GM12878 (cell line): ENCODE data around the gene SZRD1. TPM values are rescaled to one million over a fixed set of nuclear protein-coding genes. Genes with fewer than 3 reads are reported as not detected.

Experiments
- BMI1 ChIP-seq: fragments of 450-650 bp; IDR thresholded peaks from 2 replicates; pipeline ENCODE4 v1.6.1; 2016; ENCODE audit warnings: mild to moderate bottlenecking, moderate library complexity, borderline replicate concordance
- BRCA1 ChIP-seq: IDR thresholded peaks from 2 replicates; pipeline ENCODE4 v1.6.1; 2011; ENCODE audit warnings: low read depth, low read length, improper control_type of control experiment
- CHD2 ChIP-seq: IDR thresholded peaks from 2 replicates; pipeline ENCODE4 v1.6.1; 2011; ENCODE audit warnings: low read depth, low read length, improper control_type of control experiment, borderline replicate concordance
- CREB1 ChIP-seq: IDR thresholded peaks from 2 replicates; pipeline ENCODE4 v1.6.1; 2012; ENCODE audit warnings: low read depth, mild to moderate bottlenecking, inconsistent platforms
- DPF2 ChIP-seq: fragments of 450-650 bp; IDR thresholded peaks from 2 replicates; pipeline ENCODE4 v1.6.1; 2017; ENCODE audit warnings: mild to moderate bottlenecking
- HCFC1 ChIP-seq: fragments of 150-350 bp; IDR thresholded peaks from 2 replicates; pipeline ENCODE4 v1.6.1; 2014; ENCODE audit warnings: low read length
- IRF4 ChIP-seq: IDR thresholded peaks from 2 replicates; pipeline ENCODE4 v1.6.1; 2011; ENCODE audit warnings: low read depth, low read length
- MEF2B ChIP-seq: fragments of 450-650 bp; IDR thresholded peaks from 2 replicates; pipeline ENCODE4 v1.6.1; 2018; ENCODE audit warnings: mild to moderate bottlenecking, moderate library complexity; ENCODE audit not compliant: partially characterized antibody, poor library complexity, severe bottlenecking
- MTA2 ChIP-seq: fragments of 450-650 bp; IDR thresholded peaks from 2 replicates; pipeline ENCODE4 v1.6.1; 2016; ENCODE audit warnings: low read depth, mild to moderate bottlenecking, moderate library complexity
- NFYA ChIP-seq: IDR thresholded peaks from 2 replicates; pipeline ENCODE4 v1.6.1; 2011; ENCODE audit warnings: low read depth, mild to moderate bottlenecking, low read length, improper control_type of control experiment, borderline replicate concordance
- NFYB ChIP-seq: IDR thresholded peaks from 2 replicates; pipeline ENCODE4 v1.6.1; 2011; ENCODE audit warnings: low read depth, mild to moderate bottlenecking, low read length, improper control_type of control experiment, moderate library complexity; ENCODE audit not compliant: insufficient read depth
- RELA ChIP-seq: fragments of 450-650 bp; IDR thresholded peaks from 2 replicates; pipeline ENCODE4 v1.8.0; 2014; ENCODE audit warnings: borderline replicate concordance; ENCODE audit not compliant: partially characterized antibody
- SIN3A ChIP-seq: IDR thresholded peaks from 2 replicates; pipeline ENCODE4 v1.6.1; 2012; ENCODE audit warnings: low read depth, low read length, improper control_type of control experiment
- SMARCA5 ChIP-seq: fragments of 450-650 bp; IDR thresholded peaks from 2 replicates; pipeline ENCODE4 v1.6.1; 2017; ENCODE audit warnings: mild to moderate bottlenecking
- TBL1XR1 ChIP-seq: IDR thresholded peaks from 2 replicates; pipeline ENCODE4 v1.6.1; 2012; ENCODE audit warnings: low read depth, low read length, improper control_type of control experiment
- TCF7 ChIP-seq: IDR thresholded peaks from 2 replicates; pipeline ENCODE4 v1.6.1; 2014; ENCODE audit warnings: antibody characterized with exemption, borderline replicate concordance
- WRNIP1 ChIP-seq: IDR thresholded peaks from 2 replicates; pipeline ENCODE4 v1.6.1; 2011; ENCODE audit warnings: low read depth, low read length, improper control_type of control experiment, borderline replicate concordance
- ZBED1 ChIP-seq: IDR thresholded peaks from 2 replicates; pipeline ENCODE4 v1.6.1; 2016; ENCODE audit warnings: borderline replicate concordance
- polyA plus RNA-seq, 11 experiments: library from polyadenylated mRNA; depleted of rRNA in 4 of 11; unstranded in 6 of 11; stranded (reverse) in 5 of 11; fragments of >200 nt; fragmentation: Nextera tagmentation in 4 of 11; fragmentation: Illumina TruSeq in 1 of 11; extraction: Ambion mirVana in 4 of 11; extraction: Trizol in 1 of 11; gene quantifications; 1 replicate in 1 of 11; 2 replicates in 10 of 11; pipeline versions ENCODE4 v1.2.1 to v1.2.3, GENCODE V29; 2011 to 2016; ENCODE audit warnings: inconsistent platforms in 2 of 11, missing spikeins in 2 of 11, low read depth in 1 of 11
- total RNA-seq, 4 experiments: library from RNA; depleted of rRNA in 3 of 4; stranded (reverse); fragments of >200 nt in 3 of 4; fragmentation: Illumina TruSeq in 1 of 4; extraction: Trizol in 1 of 4; gene quantifications; 2 replicates each; pipeline versions ENCODE4 v1.2.1 to v1.2.3, GENCODE V29; 2013 to 2021
- TF ChIP-seq, protein P1 (sequence below): fragments of 150-350 bp; IDR thresholded peaks from 2 replicates; pipeline ENCODE4 v1.6.1; 2016; ENCODE audit warnings: low read depth, low read length
- TF ChIP-seq, protein P2 (sequence below): fragments of 450-650 bp; IDR thresholded peaks from 2 replicates; pipeline ENCODE4 v1.6.1; 2018; ENCODE audit warnings: mild to moderate bottlenecking, low read depth, moderate library complexity; ENCODE audit not compliant: partially characterized antibody
- TF ChIP-seq, protein P3 (sequence below): IDR thresholded peaks from 2 replicates; pipeline ENCODE4 v1.6.1; 2012; ENCODE audit warnings: low read length, inconsistent platforms
- TF ChIP-seq, protein P4 (sequence below): fragments of 450-650 bp; IDR thresholded peaks from 2 replicates; pipeline ENCODE4 v1.6.1; 2017; ENCODE audit warnings: mild to moderate bottlenecking

The SZRD1 gene
- total and polyA plus RNA-seq, 10 of the 15 experiments (the other 5 are each of a cell fraction or from before 2014, with no cell fraction given) = 5.6 to 213 (median 113) TPM

DNA sequence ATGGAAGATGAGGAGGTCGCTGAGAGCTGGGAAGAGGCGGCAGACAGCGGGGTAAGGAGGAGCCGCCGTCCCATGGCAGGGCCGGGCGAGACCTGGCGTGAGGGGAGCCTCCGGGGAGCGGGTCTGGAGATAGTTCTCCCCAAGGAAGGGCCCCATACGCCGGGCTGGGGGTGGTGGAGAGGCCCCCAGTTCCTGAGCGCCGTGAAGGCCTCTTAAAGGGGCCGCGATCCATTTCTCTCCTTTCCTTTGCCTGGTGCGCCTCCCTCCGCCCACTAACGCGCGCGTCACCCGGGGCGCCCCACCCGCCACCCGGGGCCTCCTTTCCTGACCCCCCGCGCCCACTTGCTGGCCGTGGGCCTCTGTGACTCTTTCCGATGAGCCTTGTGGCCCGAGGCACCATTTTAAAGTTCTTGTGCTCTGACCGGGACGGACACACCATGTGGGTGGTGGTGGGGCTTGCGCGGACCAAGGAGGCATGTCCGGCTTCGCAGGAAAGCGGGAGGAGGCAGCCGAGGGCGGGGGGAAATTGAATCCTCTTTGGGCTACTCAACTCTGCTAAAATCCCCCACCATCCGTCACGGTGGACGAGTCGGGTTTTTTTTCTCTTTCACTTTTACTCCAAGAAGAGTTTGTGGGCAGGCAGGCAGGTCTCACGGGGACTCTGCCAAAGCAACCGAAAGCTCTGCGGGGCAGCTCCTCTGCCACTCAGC, 371 bp downstream of the SZRD1 start (continued):
- TF ChIP-seq, protein P1, sequence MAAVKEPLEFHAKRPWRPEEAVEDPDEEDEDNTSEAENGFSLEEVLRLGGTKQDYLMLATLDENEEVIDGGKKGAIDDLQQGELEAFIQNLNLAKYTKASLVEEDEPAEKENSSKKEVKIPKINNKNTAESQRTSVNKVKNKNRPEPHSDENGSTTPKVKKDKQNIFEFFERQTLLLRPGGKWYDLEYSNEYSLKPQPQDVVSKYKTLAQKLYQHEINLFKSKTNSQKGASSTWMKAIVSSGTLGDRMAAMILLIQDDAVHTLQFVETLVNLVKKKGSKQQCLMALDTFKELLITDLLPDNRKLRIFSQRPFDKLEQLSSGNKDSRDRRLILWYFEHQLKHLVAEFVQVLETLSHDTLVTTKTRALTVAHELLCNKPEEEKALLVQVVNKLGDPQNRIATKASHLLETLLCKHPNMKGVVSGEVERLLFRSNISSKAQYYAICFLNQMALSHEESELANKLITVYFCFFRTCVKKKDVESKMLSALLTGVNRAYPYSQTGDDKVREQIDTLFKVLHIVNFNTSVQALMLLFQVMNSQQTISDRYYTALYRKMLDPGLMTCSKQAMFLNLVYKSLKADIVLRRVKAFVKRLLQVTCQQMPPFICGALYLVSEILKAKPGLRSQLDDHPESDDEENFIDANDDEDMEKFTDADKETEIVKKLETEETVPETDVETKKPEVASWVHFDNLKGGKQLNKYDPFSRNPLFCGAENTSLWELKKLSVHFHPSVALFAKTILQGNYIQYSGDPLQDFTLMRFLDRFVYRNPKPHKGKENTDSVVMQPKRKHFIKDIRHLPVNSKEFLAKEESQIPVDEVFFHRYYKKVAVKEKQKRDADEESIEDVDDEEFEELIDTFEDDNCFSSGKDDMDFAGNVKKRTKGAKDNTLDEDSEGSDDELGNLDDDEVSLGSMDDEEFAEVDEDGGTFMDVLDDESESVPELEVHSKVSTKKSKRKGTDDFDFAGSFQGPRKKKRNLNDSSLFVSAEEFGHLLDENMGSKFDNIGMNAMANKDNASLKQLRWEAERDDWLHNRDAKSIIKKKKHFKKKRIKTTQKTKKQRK = no peak
- TF ChIP-seq CHD2 (peak; percentile 61; the same call in 1 of the 2 replicates), NFYA (no peak), TBL1XR1 (peak; percentile 86), WRNIP1 (no peak), ZBED1 (peak; percentile 57), SIN3A (peak; percentile 88; the same call in 1 of the 2 replicates), DPF2 (peak; percentile 93), BMI1 (no peak), SMARCA5 (no peak), MEF2B (peak; percentile 76), RELA (no peak), HCFC1 (no peak), CREB1 (0 out of 2 replicates have a peak, but pooled peaks have one; percentile 51), TCF7 (no peak; the same call in 1 of the 2 replicates), BRCA1 (no peak), IRF4 (0 out of 2 replicates have a peak, but pooled peaks have one; percentile 42), NFYB (no peak), MTA2 (peak; percentile 81)
- TF ChIP-seq, protein P2, sequence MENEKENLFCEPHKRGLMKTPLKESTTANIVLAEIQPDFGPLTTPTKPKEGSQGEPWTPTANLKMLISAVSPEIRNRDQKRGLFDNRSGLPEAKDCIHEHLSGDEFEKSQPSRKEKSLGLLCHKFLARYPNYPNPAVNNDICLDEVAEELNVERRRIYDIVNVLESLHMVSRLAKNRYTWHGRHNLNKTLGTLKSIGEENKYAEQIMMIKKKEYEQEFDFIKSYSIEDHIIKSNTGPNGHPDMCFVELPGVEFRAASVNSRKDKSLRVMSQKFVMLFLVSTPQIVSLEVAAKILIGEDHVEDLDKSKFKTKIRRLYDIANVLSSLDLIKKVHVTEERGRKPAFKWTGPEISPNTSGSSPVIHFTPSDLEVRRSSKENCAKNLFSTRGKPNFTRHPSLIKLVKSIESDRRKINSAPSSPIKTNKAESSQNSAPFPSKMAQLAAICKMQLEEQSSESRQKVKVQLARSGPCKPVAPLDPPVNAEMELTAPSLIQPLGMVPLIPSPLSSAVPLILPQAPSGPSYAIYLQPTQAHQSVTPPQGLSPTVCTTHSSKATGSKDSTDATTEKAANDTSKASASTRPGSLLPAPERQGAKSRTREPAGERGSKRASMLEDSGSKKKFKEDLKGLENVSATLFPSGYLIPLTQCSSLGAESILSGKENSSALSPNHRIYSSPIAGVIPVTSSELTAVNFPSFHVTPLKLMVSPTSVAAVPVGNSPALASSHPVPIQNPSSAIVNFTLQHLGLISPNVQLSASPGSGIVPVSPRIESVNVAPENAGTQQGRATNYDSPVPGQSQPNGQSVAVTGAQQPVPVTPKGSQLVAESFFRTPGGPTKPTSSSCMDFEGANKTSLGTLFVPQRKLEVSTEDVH = no peak
- TF ChIP-seq, protein P3, sequence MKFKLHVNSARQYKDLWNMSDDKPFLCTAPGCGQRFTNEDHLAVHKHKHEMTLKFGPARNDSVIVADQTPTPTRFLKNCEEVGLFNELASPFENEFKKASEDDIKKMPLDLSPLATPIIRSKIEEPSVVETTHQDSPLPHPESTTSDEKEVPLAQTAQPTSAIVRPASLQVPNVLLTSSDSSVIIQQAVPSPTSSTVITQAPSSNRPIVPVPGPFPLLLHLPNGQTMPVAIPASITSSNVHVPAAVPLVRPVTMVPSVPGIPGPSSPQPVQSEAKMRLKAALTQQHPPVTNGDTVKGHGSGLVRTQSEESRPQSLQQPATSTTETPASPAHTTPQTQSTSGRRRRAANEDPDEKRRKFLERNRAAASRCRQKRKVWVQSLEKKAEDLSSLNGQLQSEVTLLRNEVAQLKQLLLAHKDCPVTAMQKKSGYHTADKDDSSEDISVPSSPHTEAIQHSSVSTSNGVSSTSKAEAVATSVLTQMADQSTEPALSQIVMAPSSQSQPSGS = peak; percentile 51; the same call in 1 of the 2 replicates
- TF ChIP-seq, protein P4, sequence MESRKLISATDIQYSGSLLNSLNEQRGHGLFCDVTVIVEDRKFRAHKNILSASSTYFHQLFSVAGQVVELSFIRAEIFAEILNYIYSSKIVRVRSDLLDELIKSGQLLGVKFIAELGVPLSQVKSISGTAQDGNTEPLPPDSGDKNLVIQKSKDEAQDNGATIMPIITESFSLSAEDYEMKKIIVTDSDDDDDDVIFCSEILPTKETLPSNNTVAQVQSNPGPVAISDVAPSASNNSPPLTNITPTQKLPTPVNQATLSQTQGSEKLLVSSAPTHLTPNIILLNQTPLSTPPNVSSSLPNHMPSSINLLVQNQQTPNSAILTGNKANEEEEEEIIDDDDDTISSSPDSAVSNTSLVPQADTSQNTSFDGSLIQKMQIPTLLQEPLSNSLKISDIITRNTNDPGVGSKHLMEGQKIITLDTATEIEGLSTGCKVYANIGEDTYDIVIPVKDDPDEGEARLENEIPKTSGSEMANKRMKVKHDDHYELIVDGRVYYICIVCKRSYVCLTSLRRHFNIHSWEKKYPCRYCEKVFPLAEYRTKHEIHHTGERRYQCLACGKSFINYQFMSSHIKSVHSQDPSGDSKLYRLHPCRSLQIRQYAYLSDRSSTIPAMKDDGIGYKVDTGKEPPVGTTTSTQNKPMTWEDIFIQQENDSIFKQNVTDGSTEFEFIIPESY = no peak
